PC-3 (cell line): ENCODE measurements around the gene FAM83G. TPM values are rescaled to one million over a fixed set of nuclear protein-coding genes. Genes with fewer than 3 reads are reported as not detected.

Experiments
- ATAC-seq: fragments of 200-7000 bp; cut with Tn5 transposase; 2 replicates; pipeline ENCODE4 v1.9.1; 2020; ENCODE audit warnings: mild to moderate bottlenecking, moderate library complexity
- BruUV-seq: library from RNA; stranded (reverse); fragments of 400-500 nt; replicated peaks from 2 replicates; lab custom pipeline; 2021; lab: Mats Ljungman, UMichigan
- CTCF ChIA-PET: fragments of 300-600 bp; sonication (Branson Sonifier 250); formaldehyde crosslinking; loops from one replicate; lab custom pipeline; 2022; ENCODE audit warnings: antibody characterized with exemption; lab: Charles Lee
- POLR2A ChIA-PET: fragments of 300-600 bp; sonication (Branson Sonifier 250); formaldehyde crosslinking; loops from one replicate; lab custom pipeline; 2022; ENCODE audit warnings: antibody characterized with exemption; ENCODE audit not compliant: unreplicated experiment; lab: Charles Lee
- DNase-seq: peaks from one replicate; pipeline ENCODE4 v3.0.0-alpha.2; 2015
- H2AFZ ChIP-seq: fragments of 300-600 bp; sonication (generic); 2 replicates; pipeline ENCODE4 v1.6.0; 2016; ENCODE audit warnings: antibody characterized with exemption, low read length
- H3F3A ChIP-seq: fragments of 300-600 bp; sonication (generic); one replicate; pipeline ENCODE4 v1.6.0; 2017; ENCODE audit warnings: antibody characterized with exemption, low read length, control low read depth, mild to moderate bottlenecking; ENCODE audit not compliant: unreplicated experiment
- H3K27ac ChIP-seq: fragments of 300-600 bp; sonication (generic); 2 replicates; pipeline ENCODE4 v1.5.1; 2016; ENCODE audit warnings: mild to moderate bottlenecking, low read length
- H3K27me3 ChIP-seq: fragments of 300-600 bp; sonication (generic); 2 replicates; pipeline ENCODE4 v1.6.1; 2016; ENCODE audit warnings: low read length, mixed read lengths
- H3K36me3 ChIP-seq: fragments of 300-600 bp; sonication (generic); 2 replicates; pipeline ENCODE4 v1.6.1; 2016; ENCODE audit warnings: low read depth, mixed run types, low read length, mixed read lengths
- H3K4me1 ChIP-seq: fragments of 300-600 bp; sonication (generic); 2 replicates; pipeline ENCODE4 v1.5.1; 2016; ENCODE audit warnings: low read length; ENCODE audit not compliant: insufficient read depth
- H3K4me2 ChIP-seq: fragments of 300-600 bp; sonication (generic); 2 replicates; pipeline ENCODE4 v1.6.0; 2016; ENCODE audit warnings: low read length
- H3K4me3 ChIP-seq: fragments of 300-600 bp; sonication (generic); 2 replicates; pipeline ENCODE4 v1.5.1; 2016; ENCODE audit warnings: mild to moderate bottlenecking, low read length, mixed read lengths
- H3K79me2 ChIP-seq: fragments of 300-600 bp; sonication (generic); 2 replicates; pipeline ENCODE4 v1.6.1; 2017; ENCODE audit warnings: low read length, mixed read lengths
- H3K9ac ChIP-seq: fragments of 300-600 bp; sonication (generic); 2 replicates; pipeline ENCODE4 v1.6.0; 2016; ENCODE audit warnings: mild to moderate bottlenecking, low read length
- H3K9me2 ChIP-seq: fragments of 300-600 bp; sonication (generic); replicated peaks from 2 replicates; pipeline ENCODE4 v1.6.1; 2016; ENCODE audit warnings: mixed run types, low read length, mixed read lengths
- H3K9me3 ChIP-seq: fragments of 300-600 bp; sonication (generic); 2 replicates; pipeline ENCODE4 v1.6.1; 2016; ENCODE audit warnings: low read length, mixed read lengths
- H4K20me1 ChIP-seq: fragments of 300-600 bp; sonication (generic); 2 replicates; pipeline ENCODE4 v1.6.1; 2016; ENCODE audit warnings: low read length, mixed read lengths
- EZH2 ChIP-seq: fragments of 300-600 bp; sonication (generic); IDR thresholded peaks from one replicate; pipeline ENCODE4 v1.6.1; 2017; ENCODE audit warnings: antibody characterized with exemption, mild to moderate bottlenecking, low read length; ENCODE audit not compliant: unreplicated experiment
- EZH2phosphoT487 ChIP-seq: fragments of 300-600 bp; sonication (generic); IDR thresholded peaks from 2 replicates; pipeline ENCODE4 v1.6.1; 2018; ENCODE audit warnings: mild to moderate bottlenecking, antibody characterized with exemption, low read length, borderline replicate concordance
- intact Hi-C: fragments of 100-400 bp; cut with micrococcal nuclease; formaldehyde crosslinking; loops from 2 replicates; pipeline ENCODE4 v1.9.0; 2023
- total RNA-seq: library from RNA; depleted of rRNA; stranded (reverse); fragments of >200 nt; gene quantifications from 2 replicates; pipeline ENCODE4 v1.2.3, GENCODE V29; 2014
- TF ChIP-seq, protein P1 (sequence below): fragments of 300-600 bp; sonication (generic); conservative IDR thresholded peaks from 2 replicates; pipeline ENCODE4 v1.5.1; 2017; ENCODE audit warnings: antibody characterized with exemption, low read depth, mild to moderate bottlenecking, low read length

The FAM83G gene
- total RNA-seq, 1 experiment from 2014 or later: 0.26 TPM

DNA sequence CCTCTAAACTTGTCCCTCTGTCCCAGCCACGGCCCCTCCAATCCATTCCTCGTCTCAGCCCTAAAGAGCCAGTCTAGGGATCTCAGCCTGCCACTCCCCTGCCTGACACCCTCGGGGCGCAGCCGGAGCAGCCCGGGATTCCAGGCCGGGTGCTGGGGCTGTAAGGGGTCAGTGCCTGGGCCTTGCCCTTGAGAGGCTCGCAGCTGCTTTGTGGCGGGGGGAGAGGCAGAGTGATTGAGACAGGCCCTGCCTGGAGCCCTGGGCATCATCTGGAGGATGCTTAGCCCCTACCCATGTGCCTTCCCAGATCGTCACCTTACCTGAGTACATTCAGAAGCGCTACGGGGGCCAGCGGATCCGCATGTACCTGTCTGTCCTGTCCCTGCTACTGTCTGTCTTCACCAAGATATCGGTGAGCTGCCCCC, 44.3 kb downstream of the FAM83G start:
- TF ChIP-seq EZH2phosphoT487 (no peak), EZH2 (no peak)
- TF ChIP-seq, protein P1, sequence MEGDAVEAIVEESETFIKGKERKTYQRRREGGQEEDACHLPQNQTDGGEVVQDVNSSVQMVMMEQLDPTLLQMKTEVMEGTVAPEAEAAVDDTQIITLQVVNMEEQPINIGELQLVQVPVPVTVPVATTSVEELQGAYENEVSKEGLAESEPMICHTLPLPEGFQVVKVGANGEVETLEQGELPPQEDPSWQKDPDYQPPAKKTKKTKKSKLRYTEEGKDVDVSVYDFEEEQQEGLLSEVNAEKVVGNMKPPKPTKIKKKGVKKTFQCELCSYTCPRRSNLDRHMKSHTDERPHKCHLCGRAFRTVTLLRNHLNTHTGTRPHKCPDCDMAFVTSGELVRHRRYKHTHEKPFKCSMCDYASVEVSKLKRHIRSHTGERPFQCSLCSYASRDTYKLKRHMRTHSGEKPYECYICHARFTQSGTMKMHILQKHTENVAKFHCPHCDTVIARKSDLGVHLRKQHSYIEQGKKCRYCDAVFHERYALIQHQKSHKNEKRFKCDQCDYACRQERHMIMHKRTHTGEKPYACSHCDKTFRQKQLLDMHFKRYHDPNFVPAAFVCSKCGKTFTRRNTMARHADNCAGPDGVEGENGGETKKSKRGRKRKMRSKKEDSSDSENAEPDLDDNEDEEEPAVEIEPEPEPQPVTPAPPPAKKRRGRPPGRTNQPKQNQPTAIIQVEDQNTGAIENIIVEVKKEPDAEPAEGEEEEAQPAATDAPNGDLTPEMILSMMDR: no peak
- no peaks in the 10 kb centered on the region for H3K36me3 ChIP-seq

DNA sequence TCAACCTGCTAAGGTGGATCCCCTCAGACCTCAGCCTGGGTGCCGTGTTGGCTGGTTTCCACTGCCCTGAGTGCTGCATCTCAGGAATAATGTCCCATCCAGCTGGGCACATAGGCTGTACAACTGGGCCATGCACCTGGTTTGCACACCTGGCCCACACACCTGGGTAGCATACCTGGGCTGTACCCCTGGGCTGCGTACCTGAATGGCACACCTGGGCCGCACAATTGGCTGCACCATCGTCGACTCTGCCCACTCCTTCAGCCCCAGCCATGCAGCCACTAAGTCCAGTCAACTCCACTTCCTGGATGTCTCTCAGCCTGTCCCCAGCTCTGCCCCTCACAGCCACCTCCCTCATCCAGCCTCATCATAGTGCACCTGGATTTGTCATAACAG, 44.7 kb downstream of the FAM83G start:
- BruUV-seq: no TSS peak
- POLR2A ChIA-PET: interaction anchor here (0.5 kb wide), 1 partner anchor 13 kb away, joined by 3 read pairs; no protein-coding TSS in a partner anchor
- Histone ChIP-seq H3K4me1 (no peaks in the 10 kb centered on the region), H3K27me3 (no peaks in the 10 kb centered on the region), H2AFZ (no peak overlapping the region), H3K79me2 (no peaks in the 10 kb centered on the region), H3K27ac (no peak overlapping the region), H3K9ac (no peak overlapping the region), H4K20me1 (no peaks in the 10 kb centered on the region), H3K36me3 (no peaks in the 10 kb centered on the region), H3F3A (no peaks in the 10 kb centered on the region), H3K9me2 (no peaks in the 10 kb centered on the region), H3K9me3 (no peaks in the 10 kb centered on the region), H3K4me3 (no peak overlapping the region), H3K4me2 (no peak overlapping the region)
- CTCF ChIA-PET: interaction anchor here (0.6 kb wide), 1 partner anchor 742 kb away, joined by 4 read pairs; no protein-coding TSS in a partner anchor
- TF ChIP-seq, protein P1: no peak
- no peak for TF ChIP-seq EZH2phosphoT487
- no peak for TF ChIP-seq EZH2
- DNase-seq (no peak), ATAC-seq (no peak)
- intact Hi-C loops: no loop called here

More for the DNA sequence above, 44.3 kb downstream of the FAM83G start:
- Histone ChIP-seq H3K27me3 (no peaks in the 10 kb centered on the region), H3K9ac (no peak overlapping the region), H3F3A (no peaks in the 10 kb centered on the region), H3K9me3 (no peaks in the 10 kb centered on the region), H4K20me1 (no peaks in the 10 kb centered on the region), H3K27ac (no peak overlapping the region), H3K4me3 (no peak overlapping the region), H3K4me2 (no peak overlapping the region), H2AFZ (no peak overlapping the region), H3K9me2 (no peaks in the 10 kb centered on the region), H3K4me1 (no peaks in the 10 kb centered on the region), H3K79me2 (no peaks in the 10 kb centered on the region)
- intact Hi-C loops: no loop called here
- POLR2A ChIA-PET: no interaction called here
- CTCF ChIA-PET: interaction anchor here (0.6 kb wide), 1 partner anchor 742 kb away, joined by 4 read pairs; no protein-coding TSS in a partner anchor
- ATAC-seq (no peak), DNase-seq (no peak)
- BruUV-seq: no TSS peak

DNA sequence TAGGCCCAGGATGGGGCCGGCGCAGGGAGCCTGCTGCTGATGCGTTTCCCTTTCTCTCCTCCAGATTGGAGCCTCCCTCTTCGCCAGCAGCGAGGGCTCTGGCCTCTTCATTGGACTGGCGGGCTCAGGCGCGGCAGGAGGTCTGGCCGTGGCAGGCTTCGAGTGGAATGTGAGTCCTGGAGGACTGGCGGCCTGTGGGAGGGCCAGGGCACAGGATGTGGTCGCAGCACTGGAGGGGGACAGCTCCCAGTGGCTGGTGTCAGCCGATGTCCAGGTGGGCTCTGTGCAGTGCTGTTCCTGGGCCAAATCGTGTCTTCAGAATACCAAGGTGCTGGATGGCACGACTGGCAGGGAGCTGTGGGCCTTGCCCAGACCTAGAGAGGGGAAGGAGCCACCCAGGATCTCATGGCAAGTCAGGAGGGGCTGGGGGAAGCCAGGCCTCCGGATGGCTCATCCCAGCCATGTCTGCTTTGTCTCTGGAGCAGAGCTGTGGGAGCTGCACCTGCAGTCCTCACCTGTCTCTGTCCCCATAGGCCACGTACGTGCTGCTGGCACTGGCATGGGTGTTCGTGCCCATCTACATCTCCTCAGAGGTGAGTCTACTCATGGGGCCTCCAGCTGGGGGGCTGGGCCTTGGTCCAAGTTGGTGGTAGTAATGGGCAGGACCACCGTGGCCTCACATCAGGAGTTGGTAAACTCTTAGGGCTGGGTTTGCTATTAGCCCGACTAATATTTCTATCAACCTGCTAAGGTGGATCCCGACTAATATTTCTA, 45.3 kb downstream of the FAM83G start:
- Histone ChIP-seq H3K27me3 (no peaks in the 10 kb centered on the region), H3K4me1 (no peaks in the 10 kb centered on the region), H3F3A (no peaks in the 10 kb centered on the region), H3K9me3 (no peaks in the 10 kb centered on the region), H3K4me2 (no peak overlapping the region), H3K27ac (no peak overlapping the region), H3K79me2 (no peaks in the 10 kb centered on the region), H3K4me3 (no peak overlapping the region), H3K36me3 (no peaks in the 10 kb centered on the region), H3K9me2 (no peaks in the 10 kb centered on the region), H4K20me1 (no peaks in the 10 kb centered on the region), H3K9ac (no peak overlapping the region), H2AFZ (no peak overlapping the region)
- no peak for TF ChIP-seq EZH2phosphoT487
- TF ChIP-seq EZH2: no peak
- TF ChIP-seq, protein P1: no peak
- POLR2A ChIA-PET: interaction anchor here (0.5 kb wide), 1 partner anchor 14 kb away, joined by 3 read pairs; no protein-coding TSS in a partner anchor
- intact Hi-C loops: no loop called here
- no peak for DNase-seq
- BruUV-seq: no TSS peak
- ATAC-seq: no peak
- CTCF ChIA-PET: interaction anchor here (0.6 kb wide), 1 partner anchor 741 kb away, joined by 4 read pairs; no protein-coding TSS in a partner anchor
